ENCODE results near the gene SLC35E1. TPM values are rescaled to one million over a fixed set of nuclear protein-coding genes. Genes with fewer than 3 reads are reported as not detected.

SLC35E1 gene
- total and polyA plus RNA-seq, 2 of the 13 experiments (the other 11 are each of a cell fraction or from before 2014, with no cell fraction given): 21.2 to 46.5 TPM

DNA sequence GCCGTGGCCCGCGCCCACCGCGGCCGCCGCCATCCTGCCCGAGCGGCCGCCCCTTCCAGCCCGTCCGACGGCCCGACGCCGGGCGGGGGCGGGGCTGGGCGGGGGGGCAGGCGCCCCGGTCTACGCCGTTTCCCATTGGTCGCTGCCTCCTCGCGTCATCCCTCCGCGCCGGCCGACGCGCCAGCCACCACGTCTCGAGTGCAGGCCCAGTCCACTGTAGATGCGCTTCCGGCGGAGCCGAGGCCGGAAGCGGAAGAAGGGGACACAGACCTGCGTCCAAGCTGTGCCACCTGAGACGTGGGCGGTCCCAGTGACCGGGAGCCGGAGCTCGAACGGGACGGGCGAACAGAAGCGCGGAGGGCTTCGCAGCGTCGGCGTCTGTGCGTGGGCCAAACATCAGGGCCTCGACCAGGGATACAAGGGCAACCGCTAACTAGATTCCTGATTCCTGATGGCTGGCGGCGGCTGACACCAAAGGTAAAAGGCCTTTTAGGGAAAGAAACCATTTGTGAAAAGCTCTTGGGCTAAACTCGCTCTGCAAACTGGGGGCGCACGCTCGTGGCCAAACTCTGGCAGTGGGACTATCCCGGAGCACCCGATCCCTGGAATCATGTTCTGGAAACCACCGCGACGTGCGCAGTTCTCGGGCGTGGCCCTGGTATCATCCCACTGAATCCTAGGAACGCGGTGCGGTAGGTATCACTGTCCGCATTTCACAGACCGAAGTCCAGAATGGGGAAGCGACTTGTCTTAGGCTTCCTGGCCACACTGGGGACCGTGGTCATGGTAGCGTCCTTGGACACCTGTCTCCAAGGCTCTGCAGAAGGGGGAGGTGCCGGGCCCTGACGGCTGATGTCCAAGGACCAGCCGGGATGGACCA lies at the start of gene SLC35E1 (continued):
- TF ChIP-seq, protein P1, sequence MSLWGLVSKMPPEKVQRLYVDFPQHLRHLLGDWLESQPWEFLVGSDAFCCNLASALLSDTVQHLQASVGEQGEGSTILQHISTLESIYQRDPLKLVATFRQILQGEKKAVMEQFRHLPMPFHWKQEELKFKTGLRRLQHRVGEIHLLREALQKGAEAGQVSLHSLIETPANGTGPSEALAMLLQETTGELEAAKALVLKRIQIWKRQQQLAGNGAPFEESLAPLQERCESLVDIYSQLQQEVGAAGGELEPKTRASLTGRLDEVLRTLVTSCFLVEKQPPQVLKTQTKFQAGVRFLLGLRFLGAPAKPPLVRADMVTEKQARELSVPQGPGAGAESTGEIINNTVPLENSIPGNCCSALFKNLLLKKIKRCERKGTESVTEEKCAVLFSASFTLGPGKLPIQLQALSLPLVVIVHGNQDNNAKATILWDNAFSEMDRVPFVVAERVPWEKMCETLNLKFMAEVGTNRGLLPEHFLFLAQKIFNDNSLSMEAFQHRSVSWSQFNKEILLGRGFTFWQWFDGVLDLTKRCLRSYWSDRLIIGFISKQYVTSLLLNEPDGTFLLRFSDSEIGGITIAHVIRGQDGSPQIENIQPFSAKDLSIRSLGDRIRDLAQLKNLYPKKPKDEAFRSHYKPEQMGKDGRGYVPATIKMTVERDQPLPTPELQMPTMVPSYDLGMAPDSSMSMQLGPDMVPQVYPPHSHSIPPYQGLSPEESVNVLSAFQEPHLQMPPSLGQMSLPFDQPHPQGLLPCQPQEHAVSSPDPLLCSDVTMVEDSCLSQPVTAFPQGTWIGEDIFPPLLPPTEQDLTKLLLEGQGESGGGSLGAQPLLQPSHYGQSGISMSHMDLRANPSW (CRISPR knock-in tag; IDR thresholded peaks at IDR 0.05; ENCODE audit: borderline replicate concordance): peak; percentile 54; the same call in 1 of the 2 replicates
- TF ChIP-seq, protein P2, sequence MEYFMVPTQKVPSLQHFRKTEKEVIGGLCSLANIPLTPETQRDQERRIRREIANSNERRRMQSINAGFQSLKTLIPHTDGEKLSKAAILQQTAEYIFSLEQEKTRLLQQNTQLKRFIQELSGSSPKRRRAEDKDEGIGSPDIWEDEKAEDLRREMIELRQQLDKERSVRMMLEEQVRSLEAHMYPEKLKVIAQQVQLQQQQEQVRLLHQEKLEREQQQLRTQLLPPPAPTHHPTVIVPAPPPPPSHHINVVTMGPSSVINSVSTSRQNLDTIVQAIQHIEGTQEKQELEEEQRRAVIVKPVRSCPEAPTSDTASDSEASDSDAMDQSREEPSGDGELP (IDR thresholded peaks at IDR 0.05; ENCODE audit: borderline replicate concordance, low read depth): peak; percentile 84; the same call in 1 of the 2 replicates
- TF ChIP-seq MEF2D (CRISPR knock-in tag; IDR thresholded peaks at IDR 0.05): 0 out of 2 replicates have a peak, but pooled peaks have one; percentile 17
- TF ChIP-seq BCL6 (CRISPR knock-in tag; IDR thresholded peaks at IDR 0.05): peak; percentile 28; the same call in 1 of the 2 replicates
- TF ChIP-seq, protein P3, sequence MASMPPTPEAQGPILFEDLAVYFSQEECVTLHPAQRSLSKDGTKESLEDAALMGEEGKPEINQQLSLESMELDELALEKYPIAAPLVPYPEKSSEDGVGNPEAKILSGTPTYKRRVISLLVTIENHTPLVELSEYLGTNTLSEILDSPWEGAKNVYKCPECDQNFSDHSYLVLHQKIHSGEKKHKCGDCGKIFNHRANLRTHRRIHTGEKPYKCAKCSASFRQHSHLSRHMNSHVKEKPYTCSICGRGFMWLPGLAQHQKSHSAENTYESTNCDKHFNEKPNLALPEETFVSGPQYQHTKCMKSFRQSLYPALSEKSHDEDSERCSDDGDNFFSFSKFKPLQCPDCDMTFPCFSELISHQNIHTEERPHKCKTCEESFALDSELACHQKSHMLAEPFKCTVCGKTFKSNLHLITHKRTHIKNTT (CRISPR knock-in tag; IDR thresholded peaks at IDR 0.05): 0 out of 2 replicates have a peak, but pooled peaks have one; percentile 33
- TF ChIP-seq ZNF616 (CRISPR knock-in tag; IDR thresholded peaks at IDR 0.05; ENCODE audit: low read depth): peak; percentile 38
- TF ChIP-seq MBD4 (IDR thresholded peaks at IDR 0.05; ENCODE audit: borderline replicate concordance, low read length): no peak
- TF ChIP-seq, protein P4, sequence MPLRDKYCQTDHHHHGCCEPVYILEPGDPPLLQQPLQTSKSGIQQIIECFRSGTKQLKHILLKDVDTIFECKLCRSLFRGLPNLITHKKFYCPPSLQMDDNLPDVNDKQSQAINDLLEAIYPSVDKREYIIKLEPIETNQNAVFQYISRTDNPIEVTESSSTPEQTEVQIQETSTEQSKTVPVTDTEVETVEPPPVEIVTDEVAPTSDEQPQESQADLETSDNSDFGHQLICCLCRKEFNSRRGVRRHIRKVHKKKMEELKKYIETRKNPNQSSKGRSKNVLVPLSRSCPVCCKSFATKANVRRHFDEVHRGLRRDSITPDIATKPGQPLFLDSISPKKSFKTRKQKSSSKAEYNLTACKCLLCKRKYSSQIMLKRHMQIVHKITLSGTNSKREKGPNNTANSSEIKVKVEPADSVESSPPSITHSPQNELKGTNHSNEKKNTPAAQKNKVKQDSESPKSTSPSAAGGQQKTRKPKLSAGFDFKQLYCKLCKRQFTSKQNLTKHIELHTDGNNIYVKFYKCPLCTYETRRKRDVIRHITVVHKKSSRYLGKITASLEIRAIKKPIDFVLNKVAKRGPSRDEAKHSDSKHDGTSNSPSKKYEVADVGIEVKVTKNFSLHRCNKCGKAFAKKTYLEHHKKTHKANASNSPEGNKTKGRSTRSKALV (CRISPR knock-in tag; IDR thresholded peaks at IDR 0.05): 0 out of 2 replicates have a peak, but pooled peaks have one; percentile 58
- peak; percentile 97 for TF ChIP-seq CREM (IDR thresholded peaks at IDR 0.05)
- peak; percentile 97 for TF ChIP-seq CREM (CRISPR knock-in tag; IDR thresholded peaks at IDR 0.05)
- TF ChIP-seq, protein P5, sequence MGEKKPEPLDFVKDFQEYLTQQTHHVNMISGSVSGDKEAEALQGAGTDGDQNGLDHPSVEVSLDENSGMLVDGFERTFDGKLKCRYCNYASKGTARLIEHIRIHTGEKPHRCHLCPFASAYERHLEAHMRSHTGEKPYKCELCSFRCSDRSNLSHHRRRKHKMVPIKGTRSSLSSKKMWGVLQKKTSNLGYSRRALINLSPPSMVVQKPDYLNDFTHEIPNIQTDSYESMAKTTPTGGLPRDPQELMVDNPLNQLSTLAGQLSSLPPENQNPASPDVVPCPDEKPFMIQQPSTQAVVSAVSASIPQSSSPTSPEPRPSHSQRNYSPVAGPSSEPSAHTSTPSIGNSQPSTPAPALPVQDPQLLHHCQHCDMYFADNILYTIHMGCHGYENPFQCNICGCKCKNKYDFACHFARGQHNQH (CRISPR knock-in tag; IDR thresholded peaks at IDR 0.05): no peak; the same call in 1 of the 2 replicates
- TF ChIP-seq ZNF530 (CRISPR knock-in tag; IDR thresholded peaks at IDR 0.05; ENCODE audit: low read depth): no peak
- TF ChIP-seq, protein P6, sequence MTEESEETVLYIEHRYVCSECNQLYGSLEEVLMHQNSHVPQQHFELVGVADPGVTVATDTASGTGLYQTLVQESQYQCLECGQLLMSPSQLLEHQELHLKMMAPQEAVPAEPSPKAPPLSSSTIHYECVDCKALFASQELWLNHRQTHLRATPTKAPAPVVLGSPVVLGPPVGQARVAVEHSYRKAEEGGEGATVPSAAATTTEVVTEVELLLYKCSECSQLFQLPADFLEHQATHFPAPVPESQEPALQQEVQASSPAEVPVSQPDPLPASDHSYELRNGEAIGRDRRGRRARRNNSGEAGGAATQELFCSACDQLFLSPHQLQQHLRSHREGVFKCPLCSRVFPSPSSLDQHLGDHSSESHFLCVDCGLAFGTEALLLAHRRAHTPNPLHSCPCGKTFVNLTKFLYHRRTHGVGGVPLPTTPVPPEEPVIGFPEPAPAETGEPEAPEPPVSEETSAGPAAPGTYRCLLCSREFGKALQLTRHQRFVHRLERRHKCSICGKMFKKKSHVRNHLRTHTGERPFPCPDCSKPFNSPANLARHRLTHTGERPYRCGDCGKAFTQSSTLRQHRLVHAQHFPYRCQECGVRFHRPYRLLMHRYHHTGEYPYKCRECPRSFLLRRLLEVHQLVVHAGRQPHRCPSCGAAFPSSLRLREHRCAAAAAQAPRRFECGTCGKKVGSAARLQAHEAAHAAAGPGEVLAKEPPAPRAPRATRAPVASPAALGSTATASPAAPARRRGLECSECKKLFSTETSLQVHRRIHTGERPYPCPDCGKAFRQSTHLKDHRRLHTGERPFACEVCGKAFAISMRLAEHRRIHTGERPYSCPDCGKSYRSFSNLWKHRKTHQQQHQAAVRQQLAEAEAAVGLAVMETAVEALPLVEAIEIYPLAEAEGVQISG (CRISPR knock-in tag; IDR thresholded peaks at IDR 0.05): peak; percentile 95
- TF ChIP-seq ZNF678 (CRISPR knock-in tag; IDR thresholded peaks at IDR 0.05): no peak
- TF ChIP-seq SNRNP70 (IDR thresholded peaks at IDR 0.05; ENCODE audit: low read depth, low read length): no peak
- TF ChIP-seq ZNF747 (CRISPR knock-in tag; IDR thresholded peaks at IDR 0.05; ENCODE audit: borderline replicate concordance): no peak; the same call in 1 of the 2 replicates

All from HepG2 (cell line).